GM12878 (cell line): ENCODE results near the gene MAD1L1. TPM values are rescaled to one million over a fixed set of nuclear protein-coding genes. Genes with fewer than 3 reads are reported as not detected.
A peak's percentile ranks its signal among the peaks of the same experiment; 100 is the strongest.

Experiments used
- BACH1 ChIP-seq: fragments of 450-650 bp; IDR thresholded peaks from 2 replicates; pipeline ENCODE4 v1.6.1; 2017; ENCODE audit warnings: mild to moderate bottlenecking, borderline replicate concordance
- BMI1 ChIP-seq: fragments of 450-650 bp; IDR thresholded peaks from 2 replicates; pipeline ENCODE4 v1.6.1; 2016; ENCODE audit warnings: mild to moderate bottlenecking, moderate library complexity, borderline replicate concordance
- HDGF ChIP-seq: fragments of 450-650 bp; IDR thresholded peaks from 2 replicates; pipeline ENCODE4 v1.6.1; 2016; ENCODE audit warnings: antibody characterized with exemption
- IRF3 ChIP-seq: fragments of 450-650 bp; IDR thresholded peaks from 2 replicates; pipeline ENCODE4 v1.6.1; 2014; ENCODE audit warnings: mild to moderate bottlenecking
- MYB ChIP-seq: fragments of 150-350 bp; IDR thresholded peaks from 2 replicates; pipeline ENCODE4 v1.6.1; 2014; ENCODE audit warnings: mild to moderate bottlenecking, low read depth, low read length, borderline replicate concordance
- YBX1 ChIP-seq: fragments of 450-650 bp; IDR thresholded peaks from 2 replicates; pipeline ENCODE4 v1.6.1; 2016; ENCODE audit warnings: antibody characterized with exemption
- ZNF274 ChIP-seq: IDR thresholded peaks from one replicate; pipeline ENCODE4 v1.8.0; 2011; ENCODE audit not compliant: insufficient read length, insufficient read depth
- ZNF622 ChIP-seq: fragments of 450-650 bp; IDR thresholded peaks from 2 replicates; pipeline ENCODE4 v1.6.1; 2017; ENCODE audit warnings: mild to moderate bottlenecking, inconsistent platforms
- polyA plus RNA-seq, 11 experiments: library from polyadenylated mRNA; depleted of rRNA in 4 of 11; unstranded in 6 of 11; stranded (reverse) in 5 of 11; fragments of >200 nt; fragmentation: Nextera tagmentation in 4 of 11; fragmentation: Illumina TruSeq in 1 of 11; extraction: Ambion mirVana in 4 of 11; extraction: Trizol in 1 of 11; gene quantifications; 1 replicate in 1 of 11; 2 replicates in 10 of 11; pipeline versions ENCODE4 v1.2.1 to v1.2.3, GENCODE V29; 2011 to 2016; ENCODE audit warnings: inconsistent platforms in 2 of 11, missing spikeins in 2 of 11, low read depth in 1 of 11
- total RNA-seq, 4 experiments: library from RNA; depleted of rRNA in 3 of 4; stranded (reverse); fragments of >200 nt in 3 of 4; fragmentation: Illumina TruSeq in 1 of 4; extraction: Trizol in 1 of 4; gene quantifications; 2 replicates each; pipeline versions ENCODE4 v1.2.1 to v1.2.3, GENCODE V29; 2013 to 2021
- TF ChIP-seq, protein P1 (sequence below): IDR thresholded peaks from 2 replicates; pipeline ENCODE4 v1.6.1; 2012; ENCODE audit warnings: low read depth, low read length, improper control_type of control experiment
- TF ChIP-seq, protein P2 (sequence below): fragments of 450-650 bp; formaldehyde crosslinking; IDR thresholded peaks from 2 replicates; pipeline ENCODE4 v1.4.0; 2022; ENCODE audit warnings: mild to moderate bottlenecking, moderate library complexity
- TF ChIP-seq, protein P3 (sequence below): fragments of 450-650 bp; IDR thresholded peaks from 2 replicates; pipeline ENCODE4 v1.6.1; 2017; ENCODE audit warnings: borderline replicate concordance

Gene MAD1L1
- total and polyA plus RNA-seq, 10 of the 15 experiments (the other 5 are each of a cell fraction or from before 2014, with no cell fraction given): 2.2 to 76.8 (median 38.3) TPM

GRCh38 chr7:2241580-2242540 lies 9.1 kb upstream of the MAD1L1 start, which contains the start of the genes MRM2 and NUDT1 (continued):
- TF ChIP-seq, protein P1, sequence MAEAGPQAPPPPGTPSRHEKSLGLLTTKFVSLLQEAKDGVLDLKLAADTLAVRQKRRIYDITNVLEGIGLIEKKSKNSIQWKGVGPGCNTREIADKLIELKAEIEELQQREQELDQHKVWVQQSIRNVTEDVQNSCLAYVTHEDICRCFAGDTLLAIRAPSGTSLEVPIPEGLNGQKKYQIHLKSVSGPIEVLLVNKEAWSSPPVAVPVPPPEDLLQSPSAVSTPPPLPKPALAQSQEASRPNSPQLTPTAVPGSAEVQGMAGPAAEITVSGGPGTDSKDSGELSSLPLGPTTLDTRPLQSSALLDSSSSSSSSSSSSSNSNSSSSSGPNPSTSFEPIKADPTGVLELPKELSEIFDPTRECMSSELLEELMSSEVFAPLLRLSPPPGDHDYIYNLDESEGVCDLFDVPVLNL: peak; percentile 93
- TF ChIP-seq, protein P2, sequence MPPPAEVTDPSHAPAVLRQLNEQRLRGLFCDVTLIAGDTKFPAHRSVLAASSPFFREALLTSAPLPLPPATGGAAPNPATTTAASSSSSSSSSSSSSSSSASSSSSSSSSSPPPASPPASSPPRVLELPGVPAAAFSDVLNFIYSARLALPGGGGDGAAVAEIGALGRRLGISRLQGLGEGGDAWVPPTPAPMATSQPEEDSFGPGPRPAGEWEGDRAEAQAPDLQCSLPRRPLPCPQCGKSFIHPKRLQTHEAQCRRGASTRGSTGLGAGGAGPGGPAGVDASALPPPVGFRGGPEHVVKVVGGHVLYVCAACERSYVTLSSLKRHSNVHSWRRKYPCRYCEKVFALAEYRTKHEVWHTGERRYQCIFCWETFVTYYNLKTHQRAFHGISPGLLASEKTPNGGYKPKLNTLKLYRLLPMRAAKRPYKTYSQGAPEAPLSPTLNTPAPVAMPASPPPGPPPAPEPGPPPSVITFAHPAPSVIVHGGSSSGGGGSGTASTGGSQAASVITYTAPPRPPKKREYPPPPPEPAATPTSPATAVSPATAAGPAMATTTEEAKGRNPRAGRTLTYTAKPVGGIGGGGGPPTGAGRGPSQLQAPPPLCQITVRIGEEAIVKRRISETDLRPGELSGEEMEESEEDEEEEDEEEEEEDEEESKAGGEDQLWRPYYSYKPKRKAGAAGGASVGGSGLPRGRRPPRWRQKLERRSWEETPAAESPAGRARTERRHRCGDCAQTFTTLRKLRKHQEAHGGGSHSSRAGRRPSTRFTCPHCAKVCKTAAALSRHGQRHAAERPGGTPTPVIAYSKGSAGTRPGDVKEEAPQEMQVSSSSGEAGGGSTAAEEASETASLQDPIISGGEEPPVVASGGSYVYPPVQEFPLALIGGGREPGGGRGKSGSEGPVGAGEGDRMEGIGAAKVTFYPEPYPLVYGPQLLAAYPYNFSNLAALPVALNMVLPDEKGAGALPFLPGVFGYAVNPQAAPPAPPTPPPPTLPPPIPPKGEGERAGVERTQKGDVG (CRISPR knock-in tag): no peak
- TF ChIP-seq HDGF (peak; percentile 68; the same call in 1 of the 2 replicates), BACH1 (peak; percentile 62; the same call in 1 of the 2 replicates), BMI1 (no peak), YBX1 (no peak), ZNF274 (no peak), IRF3 (0 out of 2 replicates have a peak, but pooled peaks have one; percentile 19), ZNF622 (no peak), MYB (no peak)
- TF ChIP-seq, protein P3, sequence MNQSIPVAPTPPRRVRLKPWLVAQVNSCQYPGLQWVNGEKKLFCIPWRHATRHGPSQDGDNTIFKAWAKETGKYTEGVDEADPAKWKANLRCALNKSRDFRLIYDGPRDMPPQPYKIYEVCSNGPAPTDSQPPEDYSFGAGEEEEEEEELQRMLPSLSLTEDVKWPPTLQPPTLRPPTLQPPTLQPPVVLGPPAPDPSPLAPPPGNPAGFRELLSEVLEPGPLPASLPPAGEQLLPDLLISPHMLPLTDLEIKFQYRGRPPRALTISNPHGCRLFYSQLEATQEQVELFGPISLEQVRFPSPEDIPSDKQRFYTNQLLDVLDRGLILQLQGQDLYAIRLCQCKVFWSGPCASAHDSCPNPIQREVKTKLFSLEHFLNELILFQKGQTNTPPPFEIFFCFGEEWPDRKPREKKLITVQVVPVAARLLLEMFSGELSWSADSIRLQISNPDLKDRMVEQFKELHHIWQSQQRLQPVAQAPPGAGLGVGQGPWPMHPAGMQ: no peak
